ENCODE results near the gene PPP1R8. TPM values are rescaled to one million over a fixed set of nuclear protein-coding genes. Genes with fewer than 3 reads are reported as not detected.

The PPP1R8 gene
- total RNA-seq, 4 donors from 2014 or later, result 32.5 to 43.5 (median 35.2) TPM

GRCh38 chr1:27884006-27884954 lies 53.7 kb downstream of the PPP1R8 start:
- DNase-seq (ENCODE audit: low spot score in 2 of 2), result no peak
- H3K27ac ChIP-seq, result peak overlapping the region; percentile 18
- WGBS, result 79% methylated on average over 23 of the region's 24 CpGs
- H3K4me3 ChIP-seq, result no peak overlapping the region
- peaks cover 36% of the 10 kb centered on the region for H3K36me3 ChIP-seq
- no peaks in the 10 kb centered on the region for H3K27me3 ChIP-seq
- H3K9me3 ChIP-seq, result no peaks in the 10 kb centered on the region
- TF ChIP-seq EP300 (IDR thresholded peaks at IDR 0.05), result no peak
- TF ChIP-seq POLR2AphosphoS5 (IDR thresholded peaks at IDR 0.05), result no peak
- no peak for TF ChIP-seq CTCF (IDR thresholded peaks at IDR 0.05)
- TF ChIP-seq POLR2A (IDR thresholded peaks at IDR 0.05), result no peak
- peaks cover 4% of the 10 kb centered on the region for H3K4me1 ChIP-seq

- DNase-seq (ENCODE audit: low spot score in 2 of 2), result no peak
- peaks cover 36% of the 10 kb centered on the region for H3K36me3 ChIP-seq
- H3K27ac ChIP-seq, result peak overlapping the region; percentile 27
- H3K4me1 ChIP-seq, result peaks cover 4% of the 10 kb centered on the region
- WGBS, result 84% methylated on average over 6 of the region's 8 CpGs
- no peaks in the 10 kb centered on the region for H3K27me3 ChIP-seq
- H3K9me3 ChIP-seq, result no peaks in the 10 kb centered on the region
- TF ChIP-seq CTCF (IDR thresholded peaks at IDR 0.05) (no peak), POLR2AphosphoS5 (IDR thresholded peaks at IDR 0.05) (no peak), EP300 (IDR thresholded peaks at IDR 0.05) (no peak), POLR2A (IDR thresholded peaks at IDR 0.05) (no peak)
- H3K4me3 ChIP-seq, result no peak overlapping the region
These were observed 54.5 kb downstream of the PPP1R8 start for GRCh38 chr1:27885114-27885528.

GRCh38 chr1:27885621-27886352 lies 55.2 kb downstream of the PPP1R8 start:
- Histone ChIP-seq H3K4me3 (no peak overlapping the region), H3K36me3 (peaks cover 41% of the 10 kb centered on the region), H3K27ac (peak overlapping the region; percentile 27), H3K9me3 (no peaks in the 10 kb centered on the region), H3K4me1 (peaks cover 4% of the 10 kb centered on the region), H3K27me3 (no peaks in the 10 kb centered on the region)
- WGBS, result 87% methylated on average over 12 of the region's 15 CpGs
- no peak for DNase-seq (ENCODE audit: low spot score in 2 of 2)
- TF ChIP-seq POLR2AphosphoS5 (IDR thresholded peaks at IDR 0.05), result no peak

GRCh38 chr1:27886353-27886679 lies 55.7 kb downstream of the PPP1R8 start:
- Histone ChIP-seq H3K9me3 (no peaks in the 10 kb centered on the region), H3K27me3 (no peaks in the 10 kb centered on the region), H3K27ac (no peak overlapping the region), H3K36me3 (peaks cover 46% of the 10 kb centered on the region), H3K4me1 (peaks cover 4% of the 10 kb centered on the region), H3K4me3 (no peak overlapping the region)
- no peak for TF ChIP-seq CTCF (IDR thresholded peaks at IDR 0.05)
- TF ChIP-seq POLR2AphosphoS5 (IDR thresholded peaks at IDR 0.05), result no peak
- TF ChIP-seq EP300 (IDR thresholded peaks at IDR 0.05), result no peak
- no peak for TF ChIP-seq POLR2A (IDR thresholded peaks at IDR 0.05)
- no peak for DNase-seq (ENCODE audit: low spot score in 2 of 2)
- 78% methylated on average over 2 of the region's 2 CpGs for WGBS

GRCh38 chr1:27886744-27887143 lies 56.2 kb downstream of the PPP1R8 start:
- no peak overlapping the region for H3K4me3 ChIP-seq
- H3K9me3 ChIP-seq, result no peaks in the 10 kb centered on the region
- 87% methylated on average over 3 of the region's 3 CpGs for WGBS
- no peak for TF ChIP-seq POLR2AphosphoS5 (IDR thresholded peaks at IDR 0.05)
- no peak for TF ChIP-seq EP300 (IDR thresholded peaks at IDR 0.05)
- TF ChIP-seq CTCF (IDR thresholded peaks at IDR 0.05), result no peak
- TF ChIP-seq POLR2A (IDR thresholded peaks at IDR 0.05), result no peak
- DNase-seq (ENCODE audit: low spot score in 2 of 2), result no peak
- peaks cover 50% of the 10 kb centered on the region for H3K36me3 ChIP-seq
- H3K27me3 ChIP-seq, result no peaks in the 10 kb centered on the region
- peaks cover 4% of the 10 kb centered on the region for H3K4me1 ChIP-seq
- H3K27ac ChIP-seq, result no peak overlapping the region

Data from suprapubic skin (tissue), 4 donors.